Fibroblast of gingiva (primary cell): ENCODE measurements around the gene GPR89B.
"Not testable (repeated sequence)": the region's sequence is repeated elsewhere in the genome, so short reads cannot be mapped to it uniquely, and the experiment has no call there.

Experiments used
- DNase-seq: peaks from one replicate; pipeline ENCODE4 v3.0.0-alpha.2; 2011; ENCODE audit warnings: low read depth

Gene GPR89B

GRCh38 chr1:147940456-147940855, 12.2 kb downstream of the GPR89B start:
- not testable (repeated sequence) for DNase-seq

GRCh38 chr1:147942563-147942962, 14.3 kb downstream of the GPR89B start:
- not testable (repeated sequence) for DNase-seq

GRCh38 chr1:147949517-147949916, 21.3 kb downstream of the GPR89B start:
- DNase-seq: not testable (repeated sequence)

- DNase-seq: not testable (repeated sequence)
These were observed 30.7 kb downstream of the GPR89B start for GRCh38 chr1:147958906-147959305.

- DNase-seq: not testable (repeated sequence)
These were observed 31.5 kb downstream of the GPR89B start for GRCh38 chr1:147959680-147960079.

GRCh38 chr1:147964575-147964974, 36.4 kb downstream of the GPR89B start:
- not testable (repeated sequence) for DNase-seq

GRCh38 chr1:147966657-147967056, 38.4 kb downstream of the GPR89B start:
- not testable (repeated sequence) for DNase-seq

- DNase-seq: not testable (repeated sequence)
These were observed 50.9 kb downstream of the GPR89B start for GRCh38 chr1:147978896-147979651.

- DNase-seq: not testable (repeated sequence)
These were observed 57.2 kb downstream of the GPR89B start for GRCh38 chr1:147985374-147985773.

GRCh38 chr1:147987893-147988292, 59.7 kb downstream of the GPR89B start:
- not testable (repeated sequence) for DNase-seq

GRCh38 chr1:147992916-147993315, 64.7 kb downstream of the GPR89B start:
- DNase-seq: not testable (repeated sequence)

GRCh38 chr1:147993400-147993799, 65.2 kb downstream of the GPR89B start:
- DNase-seq: not testable (repeated sequence)

- not testable (repeated sequence) for DNase-seq
These were observed 65.8 kb downstream of the GPR89B start for GRCh38 chr1:147993825-147994615.

- not testable (repeated sequence) for DNase-seq
These were observed 67.9 kb downstream of the GPR89B start for GRCh38 chr1:147996088-147996487.

- not testable (repeated sequence) for DNase-seq
These were observed 79.5 kb downstream of the GPR89B start for GRCh38 chr1:148007724-148008123.

GRCh38 chr1:148010527-148010926, 82.3 kb downstream of the GPR89B start:
- no peak for DNase-seq

- not testable (repeated sequence) for DNase-seq
These were observed 85.2 kb downstream of the GPR89B start for GRCh38 chr1:148013177-148014144.

GRCh38 chr1:148014289-148015200, 86.3 kb downstream of the GPR89B start:
- DNase-seq: not testable (repeated sequence)

GRCh38 chr1:148024918-148025317, 96.7 kb downstream of the GPR89B start:
- not testable (repeated sequence) for DNase-seq

- DNase-seq: not testable (repeated sequence)
These were observed 98.8 kb downstream of the GPR89B start for GRCh38 chr1:148027004-148027403.

GRCh38 chr1:148032247-148032646, 104.0 kb downstream of the GPR89B start:
- not testable (repeated sequence) for DNase-seq
